Calu3 (cell line): Measurements from ENCODE around the gene KIAA1958. TPM values are rescaled to one million over a fixed set of nuclear protein-coding genes. Genes with fewer than 3 reads are reported as not detected.

Source experiments
- BruUV-seq: library from RNA; stranded (reverse); fragments of 400-500 nt; replicated peaks from 2 replicates; lab custom pipeline; 2021; lab: Mats Ljungman, UMichigan
- CTCF ChIA-PET: fragments of 300-600 bp; sonication (Branson Sonifier 250); formaldehyde crosslinking; loops from one replicate; lab custom pipeline; 2022; ENCODE audit warnings: antibody characterized with exemption; lab: Charles Lee
- DNase-seq: peaks from one replicate; pipeline ENCODE4 v3.0.0; 2022
- H3K27ac Mint-ChIP-seq: one replicate; pipeline ENCODE4 v1.8.0; 2022; ENCODE audit warnings: mixed read lengths; ENCODE audit not compliant: unreplicated experiment
- H3K27me3 Mint-ChIP-seq: one replicate; pipeline ENCODE4 v1.8.0; 2022; ENCODE audit warnings: mixed read lengths; ENCODE audit not compliant: unreplicated experiment
- H3K36me3 Mint-ChIP-seq: one replicate; pipeline ENCODE4 v1.8.0; 2022; ENCODE audit warnings: mild to moderate bottlenecking, moderate library complexity, mixed read lengths; ENCODE audit not compliant: insufficient read depth, unreplicated experiment
- H3K4me1 Mint-ChIP-seq: one replicate; pipeline ENCODE4 v1.8.0; 2022; ENCODE audit warnings: mild to moderate bottlenecking, low read depth, mixed read lengths; ENCODE audit not compliant: unreplicated experiment
- H3K4me3 Mint-ChIP-seq: one replicate; pipeline ENCODE4 v1.8.0; 2022; ENCODE audit warnings: mild to moderate bottlenecking, low read depth, moderate library complexity, mixed read lengths; ENCODE audit not compliant: unreplicated experiment
- H3K9me3 Mint-ChIP-seq: one replicate; pipeline ENCODE4 v1.8.0; 2022; ENCODE audit warnings: low read depth, mixed read lengths; ENCODE audit not compliant: unreplicated experiment
- intact Hi-C: fragments of 100-400 bp; cut with micrococcal nuclease; formaldehyde crosslinking; loops from one replicate; pipeline ENCODE4 v1.10.0; 2022; ENCODE audit not compliant: unreplicated experiment
- total RNA-seq: library from RNA; stranded (reverse); gene quantifications from 2 replicates; pipeline ENCODE4 v1.2.3, GENCODE V29; 2022
- TF ChIP-seq, protein P1 (sequence below): fragments of 200-600 bp; IDR thresholded peaks from one replicate; pipeline ENCODE4 v1.8.0; 2022; ENCODE audit warnings: antibody characterized with exemption; ENCODE audit not compliant: unreplicated experiment

The KIAA1958 gene
- total RNA-seq, 1 experiment from 2014 or later: 13.0 TPM

DNA sequence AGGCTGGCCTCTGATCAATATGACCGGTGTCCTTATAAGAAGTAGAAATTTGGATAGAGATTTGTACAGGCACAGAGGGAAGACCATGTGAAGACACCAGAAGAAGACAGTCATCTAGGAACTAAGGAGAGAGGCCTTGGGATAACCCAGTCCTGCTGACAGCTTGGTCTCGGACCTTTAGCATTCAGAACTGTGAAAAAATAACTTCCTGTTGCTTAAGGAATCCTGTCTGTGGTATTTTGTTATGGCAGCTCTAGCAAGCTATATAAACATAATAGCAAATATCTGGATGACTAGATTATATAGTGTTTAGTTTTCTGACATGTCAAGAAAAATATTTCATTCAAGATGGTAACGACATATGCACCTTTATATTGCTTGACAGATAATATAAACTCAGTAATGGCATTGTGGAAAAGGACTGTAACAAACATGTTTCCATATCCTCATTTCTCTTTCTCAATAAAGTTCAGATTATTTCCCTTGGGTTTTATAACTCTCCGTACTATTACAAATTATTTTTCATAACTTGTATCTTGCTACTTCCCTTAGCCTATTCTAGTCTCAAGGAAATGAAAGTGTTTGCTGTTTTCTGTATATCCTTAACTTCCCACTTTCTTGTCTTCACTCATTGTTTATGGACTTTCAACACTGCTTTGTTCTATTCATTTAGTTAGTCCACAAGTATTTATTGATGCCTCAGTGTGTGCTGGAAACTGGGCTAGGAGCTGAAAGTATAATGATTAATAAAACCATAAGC lies 62.4 kb downstream of the KIAA1958 start:
- Mint-ChIP-seq H3K4me1 (peaks cover 14% of the 10 kb centered on the region), H3K27me3 (no peaks in the 10 kb centered on the region), H3K4me3 (no peak overlapping the region), H3K36me3 (peaks cover 5% of the 10 kb centered on the region), H3K27ac (no peak overlapping the region), H3K9me3 (no peaks in the 10 kb centered on the region)
- DNase-seq: no peak
- no TSS peak for BruUV-seq
- intact Hi-C loops: no loop called here
- TF ChIP-seq, protein P1, sequence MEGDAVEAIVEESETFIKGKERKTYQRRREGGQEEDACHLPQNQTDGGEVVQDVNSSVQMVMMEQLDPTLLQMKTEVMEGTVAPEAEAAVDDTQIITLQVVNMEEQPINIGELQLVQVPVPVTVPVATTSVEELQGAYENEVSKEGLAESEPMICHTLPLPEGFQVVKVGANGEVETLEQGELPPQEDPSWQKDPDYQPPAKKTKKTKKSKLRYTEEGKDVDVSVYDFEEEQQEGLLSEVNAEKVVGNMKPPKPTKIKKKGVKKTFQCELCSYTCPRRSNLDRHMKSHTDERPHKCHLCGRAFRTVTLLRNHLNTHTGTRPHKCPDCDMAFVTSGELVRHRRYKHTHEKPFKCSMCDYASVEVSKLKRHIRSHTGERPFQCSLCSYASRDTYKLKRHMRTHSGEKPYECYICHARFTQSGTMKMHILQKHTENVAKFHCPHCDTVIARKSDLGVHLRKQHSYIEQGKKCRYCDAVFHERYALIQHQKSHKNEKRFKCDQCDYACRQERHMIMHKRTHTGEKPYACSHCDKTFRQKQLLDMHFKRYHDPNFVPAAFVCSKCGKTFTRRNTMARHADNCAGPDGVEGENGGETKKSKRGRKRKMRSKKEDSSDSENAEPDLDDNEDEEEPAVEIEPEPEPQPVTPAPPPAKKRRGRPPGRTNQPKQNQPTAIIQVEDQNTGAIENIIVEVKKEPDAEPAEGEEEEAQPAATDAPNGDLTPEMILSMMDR: no peak
- CTCF ChIA-PET: no interaction called here

DNA sequence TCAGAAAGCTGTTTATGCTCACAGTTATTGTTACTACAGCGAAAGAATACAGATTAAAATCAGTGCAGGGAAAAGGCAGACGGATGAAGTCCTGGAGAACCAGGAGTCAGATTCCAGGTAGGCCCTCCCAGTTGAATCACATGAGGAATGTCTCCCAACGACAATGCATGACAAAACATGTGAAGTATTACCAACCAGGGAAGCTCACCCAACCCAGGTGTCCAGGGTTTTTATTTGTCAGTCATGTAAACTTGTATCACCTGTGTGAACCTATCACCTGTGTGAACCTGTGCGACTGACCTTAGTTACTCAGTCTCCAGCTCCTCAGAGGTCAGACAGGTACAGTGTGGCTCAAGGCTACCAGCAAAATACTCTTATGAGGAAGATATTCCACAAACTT lies 63.9 kb downstream of the KIAA1958 start:
- intact Hi-C loops: no loop called here
- Mint-ChIP-seq H3K27me3 (no peaks in the 10 kb centered on the region), H3K27ac (no peak overlapping the region), H3K36me3 (peaks cover 5% of the 10 kb centered on the region), H3K4me3 (no peak overlapping the region), H3K9me3 (no peaks in the 10 kb centered on the region), H3K4me1 (peaks cover 26% of the 10 kb centered on the region)
- no TSS peak for BruUV-seq
- CTCF ChIA-PET: no interaction called here
- DNase-seq: no peak
- TF ChIP-seq, protein P1: no peak

DNA sequence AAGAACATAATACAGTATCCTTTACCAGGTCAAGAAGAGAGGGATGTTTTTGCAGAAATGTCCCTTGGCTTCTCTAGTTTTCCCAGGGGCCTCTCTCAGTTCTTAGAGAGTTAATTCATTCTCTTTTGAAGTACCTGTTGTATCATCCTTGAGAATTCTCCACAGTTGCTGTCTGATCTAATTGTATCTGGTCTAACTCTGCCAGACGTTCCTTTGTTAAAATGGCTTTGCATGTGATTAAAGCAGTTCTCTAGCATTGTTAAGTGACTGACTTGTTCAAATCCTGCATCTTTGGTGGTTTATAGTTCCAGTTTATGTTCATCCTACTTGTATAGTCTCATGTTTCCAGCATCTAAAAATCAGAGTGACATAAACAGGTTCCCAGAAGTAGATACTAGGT lies 65.0 kb downstream of the KIAA1958 start:
- no peaks in the 10 kb centered on the region for H3K9me3 Mint-ChIP-seq
- CTCF ChIA-PET: no interaction called here
- no TSS peak for BruUV-seq
- no peak overlapping the region for H3K4me3 Mint-ChIP-seq
- TF ChIP-seq, protein P1: no peak
- H3K27ac Mint-ChIP-seq: no peak overlapping the region
- peaks cover 37% of the 10 kb centered on the region for H3K4me1 Mint-ChIP-seq
- H3K27me3 Mint-ChIP-seq: no peaks in the 10 kb centered on the region
- peaks cover 5% of the 10 kb centered on the region for H3K36me3 Mint-ChIP-seq
- intact Hi-C loops: no loop called here
- DNase-seq: no peak

DNA sequence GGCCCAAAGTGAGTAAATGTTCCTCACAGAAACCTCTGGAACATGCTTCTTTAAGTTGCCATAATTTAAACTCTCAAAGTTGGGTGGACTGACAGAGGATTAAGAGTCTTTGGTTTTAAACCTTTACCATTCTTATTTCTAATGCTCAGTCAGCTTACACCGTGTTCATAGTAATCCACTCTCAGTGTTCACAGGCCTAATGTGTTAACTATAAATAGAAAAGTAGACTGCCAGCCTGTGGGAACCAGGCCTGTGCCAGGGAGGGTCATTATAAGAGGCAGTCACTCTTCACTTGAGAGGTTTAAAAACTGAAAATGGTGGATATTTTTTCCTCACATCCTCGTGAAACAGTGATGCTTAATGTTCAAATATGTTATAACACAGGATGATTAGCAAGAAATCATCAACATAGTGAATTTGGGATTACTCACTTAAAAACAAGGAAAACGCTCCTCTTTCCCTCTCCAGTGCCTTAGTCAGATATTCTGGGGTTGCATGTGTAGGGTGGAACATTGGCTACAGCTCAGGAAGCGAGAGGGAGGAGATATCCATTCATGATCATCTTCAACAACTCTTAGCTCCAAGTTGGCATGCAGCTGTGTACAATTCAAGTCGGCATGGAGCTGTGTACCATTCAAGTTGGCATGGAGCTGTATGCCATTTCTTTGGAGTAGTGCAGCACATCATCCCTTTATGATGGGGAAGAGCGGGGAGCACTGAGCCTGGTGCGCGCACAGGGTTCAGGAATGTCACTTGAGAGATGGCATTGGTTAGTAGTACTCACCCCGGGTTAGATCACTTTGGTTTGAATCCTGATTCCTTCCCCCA lies 65.8 kb downstream of the KIAA1958 start:
- CTCF ChIA-PET: no interaction called here
- H3K4me1 Mint-ChIP-seq: peaks cover 41% of the 10 kb centered on the region
- no peak for DNase-seq
- no peaks in the 10 kb centered on the region for H3K9me3 Mint-ChIP-seq
- H3K27me3 Mint-ChIP-seq: no peaks in the 10 kb centered on the region
- intact Hi-C loops: no loop called here
- H3K36me3 Mint-ChIP-seq: peaks cover 5% of the 10 kb centered on the region
- TF ChIP-seq, protein P1: no peak
- H3K27ac Mint-ChIP-seq: no peak overlapping the region
- H3K4me3 Mint-ChIP-seq: no peak overlapping the region
- no TSS peak for BruUV-seq
